ENCODE data around the gene MBTD1.

The MBTD1 gene

GRCh38 chr17:51147650-51148049 is 112.2 kb downstream of the MBTD1 start:
- no peak for TF ChIP-seq CTCF (IDR thresholded peaks at IDR 0.05)

- no peak for TF ChIP-seq CTCF (IDR thresholded peaks at IDR 0.05)
Observed at GRCh38 chr17:51144266-51145022, 115.4 kb downstream of the MBTD1 start.

GRCh38 chr17:51142597-51142996 is 117.3 kb downstream of the MBTD1 start:
- TF ChIP-seq CTCF (IDR thresholded peaks at IDR 0.05): no peak

GRCh38 chr17:51135956-51136355 is 123.9 kb downstream of the MBTD1 start:
- no peak for TF ChIP-seq CTCF (IDR thresholded peaks at IDR 0.05)

- no peak for TF ChIP-seq CTCF (IDR thresholded peaks at IDR 0.05)
Observed at GRCh38 chr17:51133365-51133764, 126.5 kb downstream of the MBTD1 start.

- TF ChIP-seq CTCF (IDR thresholded peaks at IDR 0.05): no peak
Observed at GRCh38 chr17:51132964-51133319, 126.9 kb downstream of the MBTD1 start.

- TF ChIP-seq CTCF (IDR thresholded peaks at IDR 0.05): no peak
Observed at GRCh38 chr17:51128076-51128475, 131.8 kb downstream of the MBTD1 start.

Data from LNCAP (cell line).